Mesendoderm (in vitro differentiated cells): ENCODE results near the gene NTF4.
"Not testable (repeated sequence)": the region's sequence is repeated elsewhere in the genome, so short reads cannot be mapped to it uniquely, and the experiment has no call there.

ENCODE experiments used
- DNase-seq: peaks from one replicate; pipeline ENCODE4 v3.0.0; 2013
- H2AK5ac ChIP-seq: 2 replicates; pipeline ENCODE4 v1.6.1; 2013; ENCODE audit warnings: low read length, inconsistent platforms
- H2BK120ac ChIP-seq: 2 replicates; pipeline ENCODE4 v1.6.1; 2013; ENCODE audit warnings: low read depth, mild to moderate bottlenecking, low read length, moderate library complexity, mixed read lengths
- H2BK15ac ChIP-seq: replicated peaks from 2 replicates; pipeline ENCODE4 v1.6.1; 2013; ENCODE audit warnings: low read depth, mild to moderate bottlenecking, moderate library complexity
- H2BK5ac ChIP-seq: 2 replicates; pipeline ENCODE4 v1.6.1; 2013; ENCODE audit warnings: low read length, inconsistent platforms
- H3K18ac ChIP-seq: 2 replicates; pipeline ENCODE4 v1.6.1; 2013; ENCODE audit warnings: mild to moderate bottlenecking, low read length, mixed read lengths
- H3K23ac ChIP-seq: one replicate; pipeline ENCODE4 v1.6.1; 2013; ENCODE audit warnings: low read length
- H3K27ac ChIP-seq: 2 replicates; pipeline ENCODE4 v1.5.1; 2013; ENCODE audit warnings: low read depth, mild to moderate bottlenecking, inconsistent platforms, low read length, moderate library complexity
- H3K27me3 ChIP-seq: 2 replicates; pipeline ENCODE4 v1.6.1; 2013; ENCODE audit warnings: low read length, control low read depth, mild to moderate bottlenecking, inconsistent platforms; ENCODE audit not compliant: insufficient read depth, poor library complexity
- H3K36me3 ChIP-seq: 2 replicates; pipeline ENCODE4 v1.6.1; 2013; ENCODE audit warnings: low read length, inconsistent platforms; ENCODE audit not compliant: control insufficient read depth, insufficient read depth
- H3K4ac ChIP-seq: one replicate; pipeline ENCODE4 v1.6.1; 2013; ENCODE audit warnings: low read depth, mild to moderate bottlenecking, low read length, moderate library complexity
- H3K4me1 ChIP-seq: 2 replicates; pipeline ENCODE4 v1.6.1; 2013; ENCODE audit warnings: low read depth, low read length, inconsistent platforms; ENCODE audit not compliant: control insufficient read depth
- H3K4me2 ChIP-seq: 2 replicates; pipeline ENCODE4 v1.6.1; 2013; ENCODE audit warnings: low read length
- H3K4me3 ChIP-seq: 2 replicates; pipeline ENCODE4 v1.5.1; 2013; ENCODE audit warnings: mild to moderate bottlenecking, low read length
- H3K56ac ChIP-seq: one replicate; pipeline ENCODE4 v1.6.1; 2013; ENCODE audit warnings: low read length
- H3K79me1 ChIP-seq: 2 replicates; pipeline ENCODE4 v1.6.1; 2013; ENCODE audit warnings: low read length, inconsistent platforms
- H3K79me2 ChIP-seq: 2 replicates; pipeline ENCODE4 v1.6.1; 2013; ENCODE audit warnings: mild to moderate bottlenecking, low read length; ENCODE audit not compliant: control insufficient read depth, insufficient read depth
- H3K9ac ChIP-seq: 2 replicates; pipeline ENCODE4 v1.6.1; 2013; ENCODE audit warnings: low read length, inconsistent platforms
- H4K5ac ChIP-seq: one replicate; pipeline ENCODE4 v1.6.1; 2013; ENCODE audit warnings: low read length
- H4K8ac ChIP-seq: one replicate; pipeline ENCODE4 v1.6.1; 2013; ENCODE audit warnings: low read depth, mild to moderate bottlenecking, control low read depth, low read length, moderate library complexity
- WGBS: extraction: QIAGEN DNeasy Blood & Tissue Kit; methylation state at CpG from one replicate; pipeline ENCODE4 v1.1.7; 2013; ENCODE audit warnings: low lambda C conversion rate, missing lambda C conversion rate; ENCODE audit not compliant: insufficient coverage; ENCODE audit errors: extremely low coverage; 5-methylcytosine and 5-hydroxymethylcytosine counted together

The NTF4 gene

GRCh38 chr19:49043548-49043947 is 21.1 kb downstream of the NTF4 start, which contains the start of gene CGB5:
Gene CGB5, plus strand, starts transcription at chr19:49043848. Its CDS starts 362 bp downstream, at chr19:49044210.
- H3K4ac ChIP-seq, H3K4me1 ChIP-seq, H4K8ac ChIP-seq, H3K18ac ChIP-seq, H3K27me3 ChIP-seq, H3K79me1 ChIP-seq, H2AK5ac ChIP-seq, H2BK15ac ChIP-seq, H3K4me2 ChIP-seq, H3K23ac ChIP-seq, H4K5ac ChIP-seq, H3K9ac ChIP-seq, H2BK120ac ChIP-seq, H3K36me3 ChIP-seq, DNase-seq, H3K79me2 ChIP-seq, H3K56ac ChIP-seq, H3K4me3 ChIP-seq, H2BK5ac ChIP-seq, H3K27ac ChIP-seq: not testable (repeated sequence)
- WGBS = no CpG with 5 or more reads among the region's 15 CpGs

GRCh38 chr19:49042666-49043065 is 22.0 kb downstream of the NTF4 start:
- H3K27me3 ChIP-seq, H2AK5ac ChIP-seq, H3K4me1 ChIP-seq, H3K4ac ChIP-seq, H3K23ac ChIP-seq, H3K79me1 ChIP-seq, H2BK120ac ChIP-seq, H3K4me2 ChIP-seq, H3K56ac ChIP-seq, H3K36me3 ChIP-seq, DNase-seq, H3K79me2 ChIP-seq, H4K5ac ChIP-seq, H3K27ac ChIP-seq, H3K9ac ChIP-seq, H2BK15ac ChIP-seq, H3K18ac ChIP-seq, H2BK5ac ChIP-seq, H4K8ac ChIP-seq, H3K4me3 ChIP-seq: not testable (repeated sequence)
- no CpG with 5 or more reads among the region's 4 CpGs for WGBS

- Histone ChIP-seq H3K4ac (no peak overlapping the region), H3K23ac (no peak overlapping the region), H3K36me3 (no peaks in the 10 kb centered on the region), H3K9ac (no peak overlapping the region), H2BK15ac (no peak overlapping the region), H3K4me1 (no peaks in the 10 kb centered on the region), H3K56ac (no peak overlapping the region), H3K79me1 (no peaks in the 10 kb centered on the region), H2BK120ac (no peak overlapping the region), H3K27me3 (no peaks in the 10 kb centered on the region), H3K27ac (no peak overlapping the region), H3K4me3 (no peak overlapping the region), H3K79me2 (no peaks in the 10 kb centered on the region), H4K8ac (no peak overlapping the region), H2BK5ac (no peak overlapping the region), H4K5ac (no peak overlapping the region), H3K18ac (no peak overlapping the region), H3K4me2 (no peak overlapping the region), H2AK5ac (no peak overlapping the region)
- no CpG with 5 or more reads among the region's 17 CpGs for WGBS
- peak; percentile 23 for DNase-seq
Observed at GRCh38 chr19:49042177-49042576, 22.4 kb downstream of the NTF4 start.

GRCh38 chr19:49039736-49040135 is 24.9 kb downstream of the NTF4 start:
- not testable (repeated sequence) for H4K5ac ChIP-seq, H2BK15ac ChIP-seq, H3K4ac ChIP-seq, H3K27me3 ChIP-seq, H3K9ac ChIP-seq, DNase-seq, H3K36me3 ChIP-seq, H3K27ac ChIP-seq, H3K4me3 ChIP-seq, H3K4me2 ChIP-seq, H3K79me1 ChIP-seq, H2AK5ac ChIP-seq, H3K18ac ChIP-seq, H4K8ac ChIP-seq, H2BK5ac ChIP-seq, H3K23ac ChIP-seq, H3K56ac ChIP-seq, H2BK120ac ChIP-seq, H3K4me1 ChIP-seq, H3K79me2 ChIP-seq
- no CpG with 5 or more reads among the region's 9 CpGs for WGBS

GRCh38 chr19:49038557-49039276 is 25.9 kb downstream of the NTF4 start:
- H2BK15ac ChIP-seq, H3K79me1 ChIP-seq, H3K4me3 ChIP-seq, H3K27ac ChIP-seq, H3K36me3 ChIP-seq, H3K23ac ChIP-seq, H3K4ac ChIP-seq, H4K5ac ChIP-seq, H2AK5ac ChIP-seq, DNase-seq, H3K4me1 ChIP-seq, H2BK5ac ChIP-seq, H3K9ac ChIP-seq, H3K56ac ChIP-seq, H4K8ac ChIP-seq, H3K79me2 ChIP-seq, H2BK120ac ChIP-seq, H3K27me3 ChIP-seq, H3K18ac ChIP-seq, H3K4me2 ChIP-seq: not testable (repeated sequence)
- WGBS = no CpG with 5 or more reads among the region's 26 CpGs

- not testable (repeated sequence) for DNase-seq
Observed at GRCh38 chr19:49038111-49038510, 26.5 kb downstream of the NTF4 start.

More at GRCh38 chr19:49038111-49038510, 26.5 kb downstream of the NTF4 start:
- not testable (repeated sequence) for H3K4me2 ChIP-seq, H2BK15ac ChIP-seq, H3K18ac ChIP-seq, H3K4ac ChIP-seq, H3K79me2 ChIP-seq, H3K79me1 ChIP-seq, H3K36me3 ChIP-seq, H3K23ac ChIP-seq, H4K8ac ChIP-seq, H3K9ac ChIP-seq, H3K4me1 ChIP-seq, H2BK120ac ChIP-seq, H3K56ac ChIP-seq, H2AK5ac ChIP-seq, H3K4me3 ChIP-seq, H2BK5ac ChIP-seq, H3K27me3 ChIP-seq, H4K5ac ChIP-seq, H3K27ac ChIP-seq
- no CpG with 5 or more reads among the region's 8 CpGs for WGBS
